Omental fat pad (tissue), 4 donors: ENCODE results near the gene FUS. TPM values are rescaled to one million over a fixed set of nuclear protein-coding genes. Genes with fewer than 3 reads are reported as not detected.
"Not testable (repeated sequence)": the region's sequence is repeated elsewhere in the genome, so short reads cannot be mapped to it uniquely, and the experiment has no call there.

Experiments
- ATAC-seq: fragments of 150-250 bp; one replicate; pipeline ENCODE4 v1.9.1; 2016; ENCODE audit warnings: mild to moderate bottlenecking, moderate library complexity; ENCODE audit not compliant: low FRiP score
- DNase-seq: peaks from one replicate; pipeline ENCODE4 v3.0.0-alpha.2; 2019; ENCODE audit warnings: low spot score
- CTCF ChIP-seq, 3 donors: fragments of 450-650 bp; IDR thresholded peaks; one replicate each; pipeline ENCODE4 v1.5.1; 2016 to 2017; ENCODE audit warnings: antibody characterized with exemption in 3 of 3, mild to moderate bottlenecking in 3 of 3, moderate library complexity in 2 of 3
- total RNA-seq, 4 donors: library from RNA; depleted of rRNA; stranded (reverse); fragments of >200 nt; gene quantifications; one replicate each; pipeline ENCODE4 v1.1.0, GENCODE V29; 2016

The FUS gene
- total RNA-seq, 4 donors from 2014 or later, result 65.0 to 162 (median 116) TPM

GRCh38 chr16:31133046-31133501, 46.9 kb upstream of the FUS start:
- no peak for DNase-seq
- ATAC-seq, result no peak
- TF ChIP-seq CTCF (IDR thresholded peaks at IDR 0.05), result no peak

GRCh38 chr16:31134091-31134571, 45.8 kb upstream of the FUS start:
- no peak for TF ChIP-seq CTCF (IDR thresholded peaks at IDR 0.05)
- no peak for DNase-seq
- ATAC-seq, result no peak

GRCh38 chr16:31134625-31135534, 45.1 kb upstream of the FUS start:
- no peak for DNase-seq
- ATAC-seq, result no peak
- TF ChIP-seq CTCF (IDR thresholded peaks at IDR 0.05), result no peak

- no peak for ATAC-seq
- no peak for DNase-seq
- no peak for TF ChIP-seq CTCF (IDR thresholded peaks at IDR 0.05)
Measured at GRCh38 chr16:31135535-31136286, 44.2 kb upstream of the FUS start, which contains the start of gene PRSS8. Gene PRSS8, minus strand, starts transcription at chr16:31135727. Its CDS starts 229 bp downstream, at chr16:31135498.

- TF ChIP-seq CTCF (IDR thresholded peaks at IDR 0.05), result no peak
- DNase-seq (no peak), ATAC-seq (no peak)
Measured at GRCh38 chr16:31136287-31136662, 43.7 kb upstream of the FUS start.

- DNase-seq, ATAC-seq: not testable (repeated sequence)
Measured at GRCh38 chr16:31136822-31137499, 43.0 kb upstream of the FUS start.
